Measurements from ENCODE around the gene ZNF451.

Gene ZNF451

GRCh38 chr6:57174511-57174907 is 84.5 kb downstream of the ZNF451 start:
- no peak overlapping the region for H3K4me3 ChIP-seq (ENCODE audit: low read depth, low read length)
- H3K27ac ChIP-seq = no peak overlapping the region

DNA sequence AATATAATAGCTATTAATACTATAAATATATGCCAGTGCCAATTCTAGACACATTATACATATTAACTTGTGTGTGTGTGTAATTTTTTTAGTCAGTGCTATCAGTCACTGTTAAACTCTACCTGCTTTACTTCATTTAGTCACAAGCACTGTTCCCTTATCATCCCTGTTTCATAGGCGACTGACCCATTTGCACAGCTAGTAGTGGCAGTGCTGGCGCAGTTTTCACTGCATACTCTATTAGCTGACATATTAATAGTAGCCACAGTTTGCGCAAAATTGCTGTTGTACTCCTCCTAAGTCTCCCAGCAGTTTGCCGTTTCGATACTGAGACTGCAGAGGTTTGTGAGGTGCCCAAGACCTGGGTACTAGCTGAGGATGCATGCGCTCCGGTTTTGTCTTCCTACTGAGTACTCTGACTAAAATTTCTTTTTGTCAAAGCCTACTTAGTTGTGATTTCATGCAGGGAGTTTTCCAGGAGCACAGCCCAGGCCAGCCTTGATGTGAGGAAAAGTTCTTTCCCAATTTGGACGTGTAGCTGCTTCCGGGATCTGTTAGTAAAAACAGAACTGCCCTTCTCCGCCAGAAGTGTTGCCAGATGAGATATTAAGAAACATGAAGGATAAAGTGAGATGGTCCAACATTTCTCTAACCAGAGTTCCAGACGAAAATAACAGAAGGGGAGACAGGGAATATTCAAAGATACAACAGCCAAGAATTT is 87.7 kb downstream of the ZNF451 start:
- H3K36me3 ChIP-seq = peaks cover 16% of the 10 kb centered on the region
- no peak for DNase-seq
- H3K27ac ChIP-seq = no peak overlapping the region
- H3K9me3 ChIP-seq (ENCODE audit: severe bottlenecking) = no peaks in the 10 kb centered on the region
- TF ChIP-seq CTCF (IDR thresholded peaks at IDR 0.05; ENCODE audit: low read depth, low read length) = no peak
- H3K27me3 ChIP-seq (ENCODE audit: insufficient read depth, low read depth, severe bottlenecking) = no peaks in the 10 kb centered on the region
- H3K4me3 ChIP-seq (ENCODE audit: low read depth, low read length) = no peak overlapping the region

More at GRCh38 chr6:57174511-57174907, 84.5 kb downstream of the ZNF451 start:
- Histone ChIP-seq H3K9me3 (ENCODE audit: severe bottlenecking) (no peaks in the 10 kb centered on the region), H3K36me3 (peaks cover 3% of the 10 kb centered on the region), H3K27me3 (ENCODE audit: insufficient read depth, low read depth, severe bottlenecking) (no peaks in the 10 kb centered on the region)
- no peak for DNase-seq
- no peak for TF ChIP-seq CTCF (IDR thresholded peaks at IDR 0.05; ENCODE audit: low read depth, low read length)

DNA sequence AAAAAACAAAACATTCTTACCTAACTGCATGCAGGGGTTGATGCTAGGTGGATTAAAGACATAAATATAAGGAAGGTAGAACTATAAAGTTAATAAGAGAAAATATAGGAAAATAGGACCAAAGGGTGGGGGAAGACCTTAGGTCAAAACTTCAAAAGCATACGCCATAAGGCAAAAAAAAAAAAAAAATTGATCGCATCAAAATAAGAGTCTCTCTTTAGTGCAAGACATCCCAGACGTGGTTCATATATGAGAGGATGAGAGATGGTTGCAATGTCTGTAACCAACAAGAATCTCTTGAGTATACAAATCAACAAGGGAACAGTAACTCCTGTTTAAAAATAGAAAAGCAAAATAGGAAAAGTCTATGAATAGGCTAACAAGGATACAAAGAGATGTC is 90.6 kb downstream of the ZNF451 start:
- Histone ChIP-seq H3K9me3 (ENCODE audit: severe bottlenecking) (no peaks in the 10 kb centered on the region), H3K36me3 (peaks cover 36% of the 10 kb centered on the region), H3K27me3 (ENCODE audit: insufficient read depth, low read depth, severe bottlenecking) (no peaks in the 10 kb centered on the region), H3K27ac (no peak overlapping the region), H3K4me3 (ENCODE audit: low read depth, low read length) (no peak overlapping the region)
- DNase-seq = no peak
- TF ChIP-seq CTCF (IDR thresholded peaks at IDR 0.05; ENCODE audit: low read depth, low read length) = no peak

- Histone ChIP-seq H3K9me3 (ENCODE audit: severe bottlenecking) (no peaks in the 10 kb centered on the region), H3K27ac (no peak overlapping the region), H3K27me3 (ENCODE audit: insufficient read depth, low read depth, severe bottlenecking) (no peaks in the 10 kb centered on the region), H3K4me3 (ENCODE audit: low read depth, low read length) (no peak overlapping the region), H3K36me3 (peaks cover 36% of the 10 kb centered on the region)
- no peak for TF ChIP-seq CTCF (IDR thresholded peaks at IDR 0.05; ENCODE audit: low read depth, low read length)
- no peak for DNase-seq
Observed at GRCh38 chr6:57182017-57182432, 92.0 kb downstream of the ZNF451 start.

DNA sequence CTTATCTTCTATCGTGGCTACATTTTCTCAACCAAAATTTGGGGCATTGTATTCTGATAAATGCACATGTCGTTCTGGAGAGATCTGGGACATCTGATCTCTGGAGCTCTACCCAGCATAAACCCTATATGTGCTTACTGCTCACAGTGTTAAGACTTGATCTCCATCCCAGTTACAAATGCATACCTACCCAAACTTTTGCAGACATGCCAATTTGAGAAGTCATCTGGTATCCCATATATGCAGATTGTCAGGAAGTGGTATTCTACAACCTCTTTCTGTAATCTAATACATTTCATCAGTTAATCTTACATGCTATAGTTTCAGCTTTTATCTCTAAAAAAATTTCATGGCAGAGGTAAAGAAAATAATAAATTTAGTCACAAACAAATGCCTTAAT is 93.3 kb downstream of the ZNF451 start:
- no peak for DNase-seq
- Histone ChIP-seq H3K9me3 (ENCODE audit: severe bottlenecking) (no peaks in the 10 kb centered on the region), H3K27me3 (ENCODE audit: insufficient read depth, low read depth, severe bottlenecking) (no peaks in the 10 kb centered on the region), H3K36me3 (peaks cover 39% of the 10 kb centered on the region), H3K27ac (no peak overlapping the region), H3K4me3 (ENCODE audit: low read depth, low read length) (no peak overlapping the region)
- no peak for TF ChIP-seq CTCF (IDR thresholded peaks at IDR 0.05; ENCODE audit: low read depth, low read length)

DNA sequence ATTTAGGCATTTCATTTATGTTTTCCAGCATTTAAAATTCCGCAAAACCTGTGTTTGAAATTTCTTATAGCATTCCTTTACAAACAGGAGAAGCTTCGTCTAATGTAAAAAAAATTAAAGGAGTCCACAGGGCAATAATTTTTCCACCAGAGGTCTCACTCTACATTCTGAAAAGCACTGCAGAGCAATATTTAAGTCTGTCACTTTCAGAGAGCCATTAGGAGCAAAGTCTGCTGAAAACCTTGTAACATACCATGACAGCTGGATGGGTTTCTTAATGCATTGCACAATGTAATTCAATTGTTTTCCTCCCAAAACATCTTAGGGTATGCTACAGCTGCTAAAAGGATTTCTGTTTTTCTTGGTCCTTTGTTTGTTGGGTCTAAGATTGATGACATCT is 100.2 kb downstream of the ZNF451 start:
- no peaks in the 10 kb centered on the region for H3K27me3 ChIP-seq (ENCODE audit: insufficient read depth, low read depth, severe bottlenecking)
- no peak for DNase-seq
- no peak overlapping the region for H3K27ac ChIP-seq
- H3K9me3 ChIP-seq (ENCODE audit: severe bottlenecking) = no peaks in the 10 kb centered on the region
- TF ChIP-seq CTCF (IDR thresholded peaks at IDR 0.05; ENCODE audit: low read depth, low read length) = 0 out of 2 replicates have a peak, but pooled peaks have one; percentile 3
- H3K36me3 ChIP-seq = peaks cover 45% of the 10 kb centered on the region
- H3K4me3 ChIP-seq (ENCODE audit: low read depth, low read length) = no peak overlapping the region

All from WERI-Rb-1 (cell line).